H1 (cell line): ENCODE results near the gene ZNF521. TPM values are rescaled to one million over a fixed set of nuclear protein-coding genes. Genes with fewer than 3 reads are reported as not detected.

Experiments used
- CTCF ChIA-PET: fragments of 300-600 bp; sonication (Branson Sonifier 250); formaldehyde crosslinking; loops from one replicate; lab custom pipeline; 2021; ENCODE audit not compliant: partially characterized antibody; lab: Charles Lee
- POLR2A ChIA-PET: fragments of 300-600 bp; sonication (Branson Sonifier 250); formaldehyde crosslinking; loops from one replicate; lab custom pipeline; 2021; ENCODE audit warnings: inconsistent platforms; ENCODE audit not compliant: partially characterized antibody; lab: Charles Lee
- DNase-seq, 2 experiments: peaks; one replicate each; pipeline versions ENCODE4 v3.0.0 to v3.0.0-alpha.2; 2010 to 2022; ENCODE audit warnings: low spot score in 2 of 2, low read depth in 1 of 2, mixed read lengths in 1 of 2
- FAIRE-seq: peaks from 2 replicates; lab custom pipeline; 2011; peaks lifted over from hg19 to GRCh38; lab: Jason Lieb, UNC
- H2AFZ ChIP-seq: 2 replicates; pipeline ENCODE4 v1.8.1; 2012; ENCODE audit warnings: low read length, inconsistent platforms
- H2AK5ac ChIP-seq: 2 replicates; pipeline ENCODE4 v1.6.1; 2013; ENCODE audit warnings: low read depth, low read length
- H2BK120ac ChIP-seq: replicated peaks from 2 replicates; pipeline ENCODE3; 2013; ENCODE audit warnings: low read depth, low read length, inconsistent platforms
- H2BK12ac ChIP-seq: 2 replicates; pipeline ENCODE4 v1.6.1; 2013; ENCODE audit warnings: low read depth, low read length
- H2BK15ac ChIP-seq: 2 replicates; pipeline ENCODE4 v1.6.1; 2013; ENCODE audit warnings: low read length
- H2BK20ac ChIP-seq: 2 replicates; pipeline ENCODE4 v1.6.1; 2013; ENCODE audit warnings: low read length
- H2BK5ac ChIP-seq: 2 replicates; pipeline ENCODE4 v1.6.1; 2013; ENCODE audit warnings: low read depth, low read length
- H3K14ac ChIP-seq: 2 replicates; pipeline ENCODE4 v1.6.1; 2013; ENCODE audit warnings: inconsistent platforms; ENCODE audit not compliant: insufficient read length
- H3K18ac ChIP-seq: 2 replicates; pipeline ENCODE4 v1.6.1; 2013; ENCODE audit warnings: low read length; ENCODE audit errors: extremely low read depth
- H3K23ac ChIP-seq: 2 replicates; pipeline ENCODE4 v1.6.1; 2013; ENCODE audit warnings: inconsistent platforms; ENCODE audit not compliant: insufficient read length
- H3K23me2 ChIP-seq: 2 replicates; pipeline ENCODE4 v1.6.1; 2013; ENCODE audit warnings: low read depth, low read length
- H3K27ac ChIP-seq: 2 replicates; pipeline ENCODE4 v1.6.1; 2011; ENCODE audit warnings: low read depth, low read length, inconsistent platforms
- H3K27me3 ChIP-seq, 4 experiments: replicated peaks in 1 of 4; 1 replicate in 1 of 4; 2 replicates in 3 of 4; pipeline versions ENCODE4 v1.6.1 to v1.8.1; 2011 to 2013; ENCODE audit warnings: low read length in 3 of 4, mild to moderate bottlenecking in 3 of 4, inconsistent platforms in 2 of 4, mixed read lengths in 2 of 4, moderate library complexity in 1 of 4; ENCODE audit not compliant: control insufficient read depth in 3 of 4, insufficient read depth in 3 of 4; ENCODE audit errors: extremely low read depth in 1 of 4
- H3K36me3 ChIP-seq, 4 experiments: 2 replicates each; pipeline versions ENCODE4 v1.6.1 to v1.8.1; 2011 to 2013; ENCODE audit warnings: mild to moderate bottlenecking in 4 of 4, low read length in 3 of 4, moderate library complexity in 2 of 4, control low read depth in 1 of 4, inconsistent platforms in 1 of 4; ENCODE audit not compliant: insufficient read depth in 4 of 4, control insufficient read depth in 2 of 4
- H3K4ac ChIP-seq: replicated peaks from 2 replicates; pipeline ENCODE3; 2013; ENCODE audit warnings: low read length, low read depth, mixed read lengths, inconsistent platforms; ENCODE audit not compliant: insufficient read length
- H3K4me1 ChIP-seq, 4 experiments: replicated peaks in 1 of 4; 1 replicate in 1 of 4; 2 replicates in 3 of 4; pipeline versions ENCODE4 v1.6.1 to v1.8.1; 2011 to 2013; ENCODE audit warnings: low read length in 3 of 4, inconsistent platforms in 2 of 4, mixed read lengths in 1 of 4; ENCODE audit not compliant: insufficient read depth in 4 of 4, control insufficient read depth in 3 of 4
- H3K4me2 ChIP-seq, 2 experiments: 2 replicates each; pipeline versions ENCODE4 v1.6.1 to v1.8.1; 2011 to 2013; ENCODE audit warnings: low read depth in 2 of 2, low read length in 2 of 2, control low read depth in 1 of 2, inconsistent platforms in 1 of 2, mild to moderate bottlenecking in 1 of 2; ENCODE audit not compliant: insufficient read depth in 1 of 2
- H3K4me3 ChIP-seq, 4 experiments: fragments of 200-600, 300-600 bp in 1 of 4; sonication (generic), shearing (Covaris generic), sonication (Bioruptor Twin) in 1 of 4; 2 replicates each; pipeline versions ENCODE4 v1.5.1 to v1.8.1; 2011 to 2016; ENCODE audit warnings: low read length in 4 of 4, low read depth in 3 of 4, control low read depth in 2 of 4, inconsistent platforms in 2 of 4, mild to moderate bottlenecking in 2 of 4, mixed read lengths in 1 of 4, moderate library complexity in 1 of 4; ENCODE audit not compliant: insufficient read depth in 2 of 4; ENCODE audit errors: extremely low read depth in 1 of 4
- H3K56ac ChIP-seq: replicated peaks from 2 replicates; pipeline ENCODE3; 2013; ENCODE audit warnings: low read depth, mild to moderate bottlenecking, mixed read lengths, low read length, inconsistent platforms; ENCODE audit not compliant: insufficient read length
- H3K79me1 ChIP-seq: 2 replicates; pipeline ENCODE4 v1.6.1; 2013; ENCODE audit warnings: low read depth, low read length, control low read depth
- H3K79me2 ChIP-seq, 2 experiments: 2 replicates each; pipeline versions ENCODE4 v1.6.1 to v1.8.1; 2012 to 2013; ENCODE audit warnings: low read length in 2 of 2, mild to moderate bottlenecking in 2 of 2, inconsistent platforms in 1 of 2; ENCODE audit not compliant: insufficient read depth in 2 of 2, control insufficient read depth in 1 of 2
- H3K9ac ChIP-seq, 4 experiments: replicated peaks in 1 of 4; 1 replicate in 1 of 4; 2 replicates in 3 of 4; pipeline versions ENCODE4 v1.6.1 to v1.8.1; 2011 to 2013; ENCODE audit warnings: low read depth in 3 of 4, low read length in 3 of 4, control low read depth in 2 of 4, mild to moderate bottlenecking in 2 of 4, moderate library complexity in 2 of 4, inconsistent platforms in 1 of 4; ENCODE audit errors: extremely low read depth in 1 of 4
- H3K9me3 ChIP-seq, 2 experiments: 2 replicates each; pipeline versions ENCODE4 v1.6.1 to v1.8.1; 2012 to 2013; ENCODE audit warnings: mild to moderate bottlenecking in 2 of 2, moderate library complexity in 2 of 2, control low read depth in 1 of 2, inconsistent platforms in 1 of 2, low read depth in 1 of 2, low read length in 1 of 2, mixed read lengths in 1 of 2; ENCODE audit not compliant: insufficient read depth in 2 of 2
- H4K20me1 ChIP-seq, 2 experiments: replicated peaks in 1 of 2; 2 replicates each; pipeline versions ENCODE3 to v1.8.1; 2011 to 2013; ENCODE audit warnings: inconsistent platforms in 2 of 2, low read length in 2 of 2, mild to moderate bottlenecking in 1 of 2; ENCODE audit not compliant: insufficient read depth in 2 of 2, control insufficient read depth in 1 of 2
- H4K5ac ChIP-seq: 2 replicates; pipeline ENCODE4 v1.6.1; 2013; ENCODE audit warnings: low read length, low read depth, mixed read lengths, inconsistent platforms; ENCODE audit not compliant: insufficient read length
- H4K8ac ChIP-seq: 2 replicates; pipeline ENCODE4 v1.8.0; 2013; ENCODE audit warnings: mild to moderate bottlenecking, moderate library complexity, low read length, inconsistent platforms; ENCODE audit not compliant: insufficient read depth; ENCODE audit errors: extremely low read depth
- H4K91ac ChIP-seq: replicated peaks from 2 replicates; pipeline ENCODE3; 2013; ENCODE audit warnings: low read length, mixed read lengths, inconsistent platforms; ENCODE audit not compliant: insufficient read length
- BACH1 ChIP-seq: IDR thresholded peaks from 2 replicates; pipeline ENCODE4 v1.6.1; 2012; ENCODE audit warnings: low read length, improper control_type of control experiment
- CBX5 ChIP-seq: fragments of 300-800, 300-1000 bp; sonication (generic); IDR thresholded peaks from 2 replicates; pipeline ENCODE4 v1.7.1; 2016; ENCODE audit warnings: antibody characterized with exemption, low read length, low read depth
- CEBPB ChIP-seq: IDR thresholded peaks from 2 replicates; pipeline ENCODE4 v1.6.1; 2012; ENCODE audit warnings: low read depth, low read length
- CHD1 ChIP-seq: IDR thresholded peaks from 2 replicates; pipeline ENCODE4 v1.6.1; 2012; ENCODE audit warnings: low read depth, low read length, improper control_type of control experiment
- CTBP2 ChIP-seq: IDR thresholded peaks from 2 replicates; pipeline ENCODE4 v1.7.0; 2011; ENCODE audit warnings: borderline replicate concordance, mild to moderate bottlenecking, moderate library complexity, mixed read lengths, low read length; ENCODE audit not compliant: insufficient read depth, insufficient read length
- GABPA ChIP-seq: IDR thresholded peaks from 2 replicates; pipeline ENCODE4 v1.6.1; 2011; ENCODE audit warnings: mild to moderate bottlenecking, low read length, moderate library complexity, borderline replicate concordance; ENCODE audit not compliant: insufficient read depth
- HDAC2 ChIP-seq, 2 experiments: fragments of 300-600 bp in 1 of 2; sonication (generic) in 1 of 2; IDR thresholded peaks; 2 replicates each; pipeline ENCODE4 v1.6.1; 2011 to 2012; ENCODE audit warnings: low read depth in 2 of 2, low read length in 2 of 2, mild to moderate bottlenecking in 2 of 2, moderate library complexity in 2 of 2, borderline replicate concordance in 1 of 2, inconsistent platforms in 1 of 2
- JUND ChIP-seq: IDR thresholded peaks from 2 replicates; pipeline ENCODE4 v1.6.1; 2011; ENCODE audit warnings: mild to moderate bottlenecking, improper control_type of control experiment, low read length
- KDM5A ChIP-seq: fragments of 200-600 bp; IDR thresholded peaks from 2 replicates; pipeline ENCODE4 v1.7.1; 2012; ENCODE audit warnings: mild to moderate bottlenecking, low read length, inconsistent platforms, mixed read lengths
- MAX ChIP-seq: IDR thresholded peaks from 2 replicates; pipeline ENCODE4 v1.6.1; 2012; ENCODE audit warnings: inconsistent platforms
- SIX5 ChIP-seq: IDR thresholded peaks from 2 replicates; pipeline ENCODE4 v1.6.1; 2011; ENCODE audit warnings: mild to moderate bottlenecking, low read depth, low read length
- SRF ChIP-seq: IDR thresholded peaks from 2 replicates; pipeline ENCODE4 v1.6.1; 2011; ENCODE audit warnings: mild to moderate bottlenecking, low read depth, low read length, moderate library complexity
- WGBS, 2 experiments: shearing (Covaris generic) in 1 of 2; methylation state at CpG; one replicate each; pipeline versions ENCODE4 v1.1.6 to v1.1.7; 2013 to 2015; ENCODE audit warnings: low lambda C conversion rate in 2 of 2, mixed read lengths in 2 of 2, inconsistent platforms in 1 of 2, low coverage in 1 of 2, missing lambda C conversion rate in 1 of 2; ENCODE audit not compliant: insufficient replicate concordance in 2 of 2, insufficient coverage in 1 of 2, insufficient read length in 1 of 2; ENCODE audit errors: extremely low coverage in 1 of 2, missing lambda C conversion rate in 1 of 2; 5-methylcytosine and 5-hydroxymethylcytosine counted together
- polyA plus RNA-seq, 7 experiments: library from polyadenylated mRNA; depleted of rRNA in 3 of 7; stranded (reverse) in 5 of 7; unstranded in 2 of 7; fragments of >200 nt in 5 of 7; fragments of 200-250 nt in 2 of 7; gene quantifications; 1 replicate in 5 of 7; 2 replicates in 1 of 7; 4 replicates in 1 of 7; pipeline versions ENCODE4 v1.2.1 to v1.2.3, GENCODE V29; 2011 to 2013; ENCODE audit warnings: missing spikeins in 2 of 7, mixed read lengths in 2 of 7
- total RNA-seq: library from RNA; stranded (reverse); fragmentation: NEBNext Ultra II Directional; extraction: Animal tissue kit (Norgen Biotek cat#: 25700); gene quantifications from 2 replicates; pipeline ENCODE4 v1.2.1, GENCODE V29; 2021

The ZNF521 gene
- total and polyA plus RNA-seq, 2 of the 8 experiments (the other 6 are each of a cell fraction or from before 2014, with no cell fraction given) = 9.5 to 15.8 TPM

DNA sequence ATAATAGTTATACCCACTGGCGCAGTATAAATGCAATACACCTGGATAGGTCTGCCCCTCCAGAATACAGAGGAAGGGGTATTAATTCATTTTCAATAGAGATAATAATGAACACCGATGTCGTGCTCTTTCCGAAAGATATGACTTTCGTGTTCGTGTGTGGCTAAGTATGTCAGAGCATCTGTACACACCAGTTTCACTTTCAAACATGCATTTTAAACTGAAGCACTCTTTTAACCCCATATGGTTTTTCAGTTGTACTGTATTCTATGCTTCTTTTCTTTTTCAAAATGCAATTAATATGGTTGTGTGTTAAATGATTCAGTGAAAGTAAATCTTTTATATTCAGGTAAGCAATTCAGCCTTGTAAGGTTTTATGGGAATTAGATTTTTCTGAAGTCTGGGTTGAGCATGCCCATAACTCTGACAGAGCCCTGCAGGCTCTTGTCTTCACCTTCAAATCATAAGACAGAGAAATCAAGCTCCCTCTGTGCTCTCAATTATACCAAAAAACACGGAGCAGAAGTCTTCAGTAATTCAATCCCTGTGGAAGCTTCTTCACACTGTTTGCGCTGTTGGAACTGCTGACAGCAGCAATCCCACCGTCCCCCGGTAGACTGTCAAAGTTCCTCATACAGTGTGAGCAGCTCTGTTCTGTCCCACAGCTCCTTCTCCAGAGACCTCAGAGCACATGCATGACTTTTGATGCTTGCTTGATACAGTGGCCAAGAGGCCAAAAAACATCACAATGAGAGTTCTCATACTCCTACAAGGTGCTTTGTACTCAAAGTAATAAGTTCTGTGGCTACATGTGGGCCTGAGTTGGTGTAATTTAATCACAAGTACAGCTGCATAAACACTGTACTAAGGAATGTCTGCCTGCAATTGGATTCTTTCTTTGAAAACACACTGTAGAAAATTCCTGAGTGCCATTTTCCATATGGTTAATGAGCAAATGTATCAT lies 186.8 kb downstream of the ZNF521 start:
- no peak overlapping the region for H2AFZ ChIP-seq
- H3K79me1 ChIP-seq = no peaks in the 10 kb centered on the region
- no peak overlapping the region for H2BK15ac ChIP-seq
- no peaks in the 10 kb centered on the region for H3K36me3 ChIP-seq
- no peaks in the 10 kb centered on the region for H4K20me1 ChIP-seq
- no peak overlapping the region for H3K56ac ChIP-seq
- DNase-seq (no peak), FAIRE-seq (no peak)
- H3K9me3 ChIP-seq = no peaks in the 10 kb centered on the region
- no peak overlapping the region for H2BK5ac ChIP-seq
- no peak overlapping the region for H2BK20ac ChIP-seq
- ChIA-PET POLR2A (no interaction called here), CTCF (interaction anchor here (0.6 to 1.4 kb wide), 4 partner anchors 11 to 94 kb away, joined by 3 read pairs; no protein-coding TSS in a partner anchor)
- no peak overlapping the region for H2BK12ac ChIP-seq
- no peak overlapping the region for H3K23ac ChIP-seq
- no peak overlapping the region for H4K91ac ChIP-seq
- H3K4ac ChIP-seq = no peak overlapping the region
- H4K8ac ChIP-seq = no peak overlapping the region
- H4K5ac ChIP-seq = no peak overlapping the region
- WGBS, 2 experiments = 90% methylated on average over 10 of the region's 10 CpGs; no CpG with 5 or more reads in 1 of the 2 experiments
- H3K23me2 ChIP-seq = no peaks in the 10 kb centered on the region
- H3K27me3 ChIP-seq = no peaks in the 10 kb centered on the region
- H3K4me3 ChIP-seq = no peak overlapping the region
- H2AK5ac ChIP-seq = no peak overlapping the region
- no peak overlapping the region for H3K18ac ChIP-seq
- H2BK120ac ChIP-seq = no peak overlapping the region
- H3K4me1 ChIP-seq = peaks cover 0 to 9% (median 4%) of the 10 kb centered on the region in 4 experiments; a peak in 2 of 7 replicates
- H3K79me2 ChIP-seq = no peaks in the 10 kb centered on the region
- no peak overlapping the region for H3K14ac ChIP-seq
- no peak overlapping the region for H3K4me2 ChIP-seq
- H3K27ac ChIP-seq = no peak overlapping the region
- no peak overlapping the region for H3K9ac ChIP-seq
- TF ChIP-seq CBX5 = no peak
- no peak for TF ChIP-seq CEBPB
- no peak for TF ChIP-seq BACH1
- TF ChIP-seq JUND = no peak
- no peak for TF ChIP-seq CHD1
- TF ChIP-seq CTBP2 = no peak
- no peak for TF ChIP-seq MAX
- TF ChIP-seq SRF = no peak
- TF ChIP-seq GABPA = no peak
- TF ChIP-seq SIX5 = no peak
- no peak for TF ChIP-seq KDM5A
- no peak for TF ChIP-seq HDAC2 (IDR thresholded peaks at IDR 0.05; ENCODE audit: borderline replicate concordance in 1 of 2, low read depth in 2 of 2, low read length in 2 of 2)
